Keratinocyte (primary cell): ENCODE data around the gene NPIPB9.
"Not testable (repeated sequence)": the region's sequence is repeated elsewhere in the genome, so short reads cannot be mapped to it uniquely, and the experiment has no call there.

Source experiments
- CTCF ChIP-seq, 3 experiments: IDR thresholded peaks in 1 of 3; conservative IDR thresholded peaks in 1 of 3; optimal IDR thresholded peaks in 1 of 3; 2 replicates in 2 of 3; 3 replicates in 1 of 3; pipeline versions ENCODE3 to v1.5.1; 2011; ENCODE audit warnings: low read length in 3 of 3, mild to moderate bottlenecking in 3 of 3, moderate library complexity in 2 of 3, control low read depth in 1 of 3, inconsistent platforms in 1 of 3; ENCODE audit not compliant: insufficient read depth in 2 of 3; ENCODE audit errors: extremely low read depth in 1 of 3
- EZH2 ChIP-seq: IDR thresholded peaks from one replicate; pipeline ENCODE4 v1.6.1; 2012; ENCODE audit warnings: inconsistent platforms, mild to moderate bottlenecking, low read length, moderate library complexity

- TF ChIP-seq CTCF (optimal IDR thresholded peaks at IDR 0.05 in 1 of 3, IDR thresholded peaks at IDR 0.05 in 1 of 3, conservative IDR thresholded peaks at IDR 0.05 in 1 of 3; ENCODE audit: extremely low read depth in 1 of 3, insufficient read depth in 2 of 3, low read length in 3 of 3); EZH2: not testable (repeated sequence)
Measured at GRCh38 chr16:28782357-28782756, 30.8 kb downstream of the NPIPB9 start.
